Suprapubic skin (tissue), 4 donors: Measurements from ENCODE around the gene HSD17B11. TPM values are rescaled to one million over a fixed set of nuclear protein-coding genes. Genes with fewer than 3 reads are reported as not detected.

ENCODE experiments used
- DNase-seq, 2 donors: peaks; one replicate each; pipeline ENCODE4 v3.0.0-alpha.2; 2019; ENCODE audit warnings: low spot score in 2 of 2
- H3K27ac ChIP-seq: fragments of 200-600 bp; sonication (generic); one replicate; pipeline ENCODE4 v1.5.1; 2019
- H3K27me3 ChIP-seq: fragments of 200-600 bp; sonication (generic); one replicate; pipeline ENCODE4 v1.5.1; 2019
- H3K36me3 ChIP-seq: fragments of 200-600 bp; sonication (generic); one replicate; pipeline ENCODE4 v1.5.1; 2019
- H3K4me1 ChIP-seq: fragments of 200-600 bp; sonication (generic); one replicate; pipeline ENCODE4 v1.5.1; 2019
- H3K4me3 ChIP-seq: fragments of 200-600 bp; sonication (generic); one replicate; pipeline ENCODE4 v1.5.1; 2019; ENCODE audit warnings: mild to moderate bottlenecking
- H3K9me3 ChIP-seq: fragments of 200-600 bp; sonication (generic); one replicate; pipeline ENCODE4 v1.5.1; 2019
- EP300 ChIP-seq: sonication (generic); formaldehyde crosslinking; IDR thresholded peaks from one replicate; pipeline ENCODE4 v1.6.1; 2017; ENCODE audit warnings: antibody characterized with exemption
- POLR2A ChIP-seq, 2 donors: fragments of 450-650 bp; IDR thresholded peaks; one replicate each; pipeline ENCODE4 v1.6.1; 2017; ENCODE audit warnings: antibody characterized with exemption in 2 of 2, mild to moderate bottlenecking in 2 of 2, moderate library complexity in 2 of 2
- POLR2AphosphoS5 ChIP-seq, 3 donors: sonication (generic); formaldehyde crosslinking; IDR thresholded peaks; one replicate each; pipeline ENCODE4 v1.6.1; 2017; ENCODE audit warnings: antibody characterized with exemption in 3 of 3
- whole genome bisulfite sequencing: methylation state at CpG from one replicate; pipeline ENCODE4 v1.1.5; 2018; 5-methylcytosine and 5-hydroxymethylcytosine counted together
- total RNA-seq, 4 donors: library from RNA; depleted of rRNA; stranded (reverse); fragments of >200 nt; gene quantifications; one replicate each; pipeline ENCODE4 v1.1.0, GENCODE V29; 2016
- TF ChIP-seq, protein P1 (sequence below), 2 donors: fragments of 200-600 bp in 1 of 2; fragments of 450-650 bp in 1 of 2; sonication (generic) in 1 of 2; IDR thresholded peaks; one replicate each; pipeline ENCODE4 v1.5.1; 2016 to 2019; ENCODE audit warnings: antibody characterized with exemption in 2 of 2, mild to moderate bottlenecking in 1 of 2, moderate library complexity in 1 of 2

The HSD17B11 gene
- total RNA-seq, 4 donors from 2014 or later = 11.3 to 34.4 (median 21.4) TPM

- Histone ChIP-seq H3K36me3 (peaks cover 46% of the 10 kb centered on the region), H3K4me1 (no peaks in the 10 kb centered on the region), H3K27ac (no peak overlapping the region), H3K9me3 (peaks cover 17% of the 10 kb centered on the region), H3K27me3 (no peaks in the 10 kb centered on the region), H3K4me3 (no peak overlapping the region)
- TF ChIP-seq POLR2A (IDR thresholded peaks at IDR 0.05) (no peak), EP300 (no peak), POLR2AphosphoS5 (IDR thresholded peaks at IDR 0.05) (no peak)
- TF ChIP-seq, protein P1, sequence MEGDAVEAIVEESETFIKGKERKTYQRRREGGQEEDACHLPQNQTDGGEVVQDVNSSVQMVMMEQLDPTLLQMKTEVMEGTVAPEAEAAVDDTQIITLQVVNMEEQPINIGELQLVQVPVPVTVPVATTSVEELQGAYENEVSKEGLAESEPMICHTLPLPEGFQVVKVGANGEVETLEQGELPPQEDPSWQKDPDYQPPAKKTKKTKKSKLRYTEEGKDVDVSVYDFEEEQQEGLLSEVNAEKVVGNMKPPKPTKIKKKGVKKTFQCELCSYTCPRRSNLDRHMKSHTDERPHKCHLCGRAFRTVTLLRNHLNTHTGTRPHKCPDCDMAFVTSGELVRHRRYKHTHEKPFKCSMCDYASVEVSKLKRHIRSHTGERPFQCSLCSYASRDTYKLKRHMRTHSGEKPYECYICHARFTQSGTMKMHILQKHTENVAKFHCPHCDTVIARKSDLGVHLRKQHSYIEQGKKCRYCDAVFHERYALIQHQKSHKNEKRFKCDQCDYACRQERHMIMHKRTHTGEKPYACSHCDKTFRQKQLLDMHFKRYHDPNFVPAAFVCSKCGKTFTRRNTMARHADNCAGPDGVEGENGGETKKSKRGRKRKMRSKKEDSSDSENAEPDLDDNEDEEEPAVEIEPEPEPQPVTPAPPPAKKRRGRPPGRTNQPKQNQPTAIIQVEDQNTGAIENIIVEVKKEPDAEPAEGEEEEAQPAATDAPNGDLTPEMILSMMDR (IDR thresholded peaks at IDR 0.05) = no peak
- 89% methylated on average over 1 of the region's 1 CpG for WGBS
- DNase-seq = no peak
Measured at GRCh38 chr4:87337361-87337760, 53.6 kb downstream of the HSD17B11 start.

GRCh38 chr4:87333267-87333666 lies 57.7 kb downstream of the HSD17B11 start:
- Histone ChIP-seq H3K4me1 (no peaks in the 10 kb centered on the region), H3K27me3 (no peaks in the 10 kb centered on the region), H3K4me3 (no peak overlapping the region), H3K27ac (no peak overlapping the region), H3K36me3 (peaks cover 27% of the 10 kb centered on the region), H3K9me3 (peaks cover 17% of the 10 kb centered on the region)
- 97% methylated on average over 1 of the region's 1 CpG for WGBS
- TF ChIP-seq POLR2AphosphoS5 (IDR thresholded peaks at IDR 0.05) (no peak), EP300 (no peak), POLR2A (IDR thresholded peaks at IDR 0.05) (no peak)
- TF ChIP-seq, protein P1 (IDR thresholded peaks at IDR 0.05) = no peak
- DNase-seq = no peak

DNA sequence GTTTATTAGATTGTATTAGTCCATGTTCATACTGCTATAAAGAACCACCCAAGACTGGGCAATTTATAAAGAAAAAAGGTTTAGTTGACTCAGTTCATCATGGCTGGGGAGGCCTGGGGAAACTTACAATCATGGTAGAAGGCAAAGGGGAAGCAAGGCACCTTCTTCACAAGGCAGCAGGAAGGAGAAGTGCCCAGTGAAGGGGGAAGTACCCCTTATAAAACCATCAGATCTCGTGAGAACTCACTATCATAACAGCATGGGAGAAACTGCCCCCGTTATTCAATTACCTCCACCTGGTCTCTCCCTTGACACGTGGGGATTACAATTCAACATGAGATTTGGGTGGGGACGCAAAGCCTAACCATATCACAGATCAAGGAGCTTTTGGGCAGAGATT lies 60.2 kb downstream of the HSD17B11 start:
- TF ChIP-seq, protein P1 (IDR thresholded peaks at IDR 0.05) = no peak
- no peak for TF ChIP-seq POLR2AphosphoS5 (IDR thresholded peaks at IDR 0.05)
- no peak for TF ChIP-seq EP300
- no peak for TF ChIP-seq POLR2A (IDR thresholded peaks at IDR 0.05)
- DNase-seq = no peak
- WGBS = 87% methylated on average over 4 of the region's 4 CpGs
- peaks cover 17% of the 10 kb centered on the region for H3K9me3 ChIP-seq
- H3K4me3 ChIP-seq = no peak overlapping the region
- H3K36me3 ChIP-seq = peaks cover 11% of the 10 kb centered on the region
- H3K27ac ChIP-seq = no peak overlapping the region
- H3K4me1 ChIP-seq = no peaks in the 10 kb centered on the region
- H3K27me3 ChIP-seq = no peaks in the 10 kb centered on the region

GRCh38 chr4:87327136-87327535 lies 63.9 kb downstream of the HSD17B11 start:
- TF ChIP-seq, protein P1 (IDR thresholded peaks at IDR 0.05) = no peak
- no peak for TF ChIP-seq EP300
- WGBS = 85% methylated on average over 1 of the region's 1 CpG
- Histone ChIP-seq H3K36me3 (no peaks in the 10 kb centered on the region), H3K9me3 (no peaks in the 10 kb centered on the region), H3K27ac (no peak overlapping the region), H3K27me3 (no peaks in the 10 kb centered on the region), H3K4me3 (no peak overlapping the region), H3K4me1 (no peaks in the 10 kb centered on the region)
- no peak for DNase-seq

GRCh38 chr4:87326460-87326859 lies 64.5 kb downstream of the HSD17B11 start:
- no peaks in the 10 kb centered on the region for H3K9me3 ChIP-seq
- no peaks in the 10 kb centered on the region for H3K4me1 ChIP-seq
- no peak overlapping the region for H3K4me3 ChIP-seq
- WGBS = 79% methylated on average over 3 of the region's 3 CpGs
- H3K27ac ChIP-seq = no peak overlapping the region
- H3K36me3 ChIP-seq = no peaks in the 10 kb centered on the region
- no peak for DNase-seq
- TF ChIP-seq, protein P1 (IDR thresholded peaks at IDR 0.05) = no peak
- TF ChIP-seq POLR2A (IDR thresholded peaks at IDR 0.05) = no peak
- no peak for TF ChIP-seq POLR2AphosphoS5 (IDR thresholded peaks at IDR 0.05)
- TF ChIP-seq EP300 = no peak
- no peaks in the 10 kb centered on the region for H3K27me3 ChIP-seq
